Prostate gland (tissue), 2 donors: ENCODE measurements around the gene C19orf85. TPM values are rescaled to one million over a fixed set of nuclear protein-coding genes. Genes with fewer than 3 reads are reported as not detected.

ENCODE experiments used
- DNase-seq: peaks from one replicate; pipeline ENCODE4 v3.0.0-alpha.2; 2019; ENCODE audit warnings: low spot score
- H3K27ac ChIP-seq, 2 donors: fragments of 200-600 bp; sonication (generic); 2 replicates each; pipeline ENCODE4 v1.5.1; 2017 to 2019
- H3K27me3 ChIP-seq: fragments of 200-600 bp; sonication (generic); replicated peaks from 2 replicates; pipeline ENCODE4 v1.5.1; 2019; ENCODE audit not compliant: insufficient read depth
- H3K36me3 ChIP-seq, 2 donors: fragments of 200-600 bp; sonication (generic); 1 replicate in 1 of 2; 2 replicates in 1 of 2; pipeline versions ENCODE4 v1.5.1 to v1.8.1; 2017 to 2019
- H3K4me1 ChIP-seq: fragments of 200-600 bp; sonication (generic); replicated peaks from 2 replicates; pipeline ENCODE4 v1.5.1; 2019
- H3K4me3 ChIP-seq, 2 donors: fragments of 200-600 bp; sonication (generic); 2 replicates each; pipeline ENCODE4 v1.5.1; 2017 to 2019
- H3K9me3 ChIP-seq: fragments of 200-600 bp; sonication (generic); 2 replicates; pipeline ENCODE4 v1.5.1; 2017
- POLR2A ChIP-seq: fragments of 450-650 bp; IDR thresholded peaks from one replicate; pipeline ENCODE4 v1.6.1; 2016; ENCODE audit warnings: antibody characterized with exemption, mild to moderate bottlenecking
- POLR2AphosphoS5 ChIP-seq: sonication (generic); formaldehyde crosslinking; IDR thresholded peaks from one replicate; pipeline ENCODE4 v1.6.1; 2017; ENCODE audit warnings: antibody characterized with exemption
- WGBS: methylation state at CpG from one replicate; pipeline ENCODE4 v1.1.5; 2018; 5-methylcytosine and 5-hydroxymethylcytosine counted together
- intact Hi-C: fragments of 100-400 bp; cut with DNase I; formaldehyde crosslinking; loops from one replicate; pipeline ENCODE4 v1.14.2; 2022
- total RNA-seq, 2 donors: library from RNA; depleted of rRNA; stranded (reverse); fragments of >200 nt; gene quantifications; one replicate each; pipeline ENCODE4 v1.1.0, GENCODE V29; 2016
- TF ChIP-seq, protein P1 (sequence below), 4 experiments: fragments of 200-600 bp in 2 of 4; fragments of 450-650 bp in 2 of 4; sonication (generic) in 2 of 4; IDR thresholded peaks; 1 replicate in 3 of 4; 2 replicates in 1 of 4; pipeline ENCODE4 v1.5.1; 2016 to 2019; ENCODE audit warnings: antibody characterized with exemption in 4 of 4, mild to moderate bottlenecking in 2 of 4, moderate library complexity in 2 of 4

Gene C19orf85
- total RNA-seq, 2 donors from 2014 or later = not detected

GRCh38 chr19:55465460-55466240 is 1.1 kb upstream of the C19orf85 start:
- Histone ChIP-seq H3K4me3 (no peak overlapping the region), H3K4me1 (no peaks in the 10 kb centered on the region), H3K9me3 (no peaks in the 10 kb centered on the region), H3K36me3 (no peaks in the 10 kb centered on the region), H3K27me3 (no peaks in the 10 kb centered on the region), H3K27ac (no peak overlapping the region)
- DNase-seq = no peak
- TF ChIP-seq, protein P1, sequence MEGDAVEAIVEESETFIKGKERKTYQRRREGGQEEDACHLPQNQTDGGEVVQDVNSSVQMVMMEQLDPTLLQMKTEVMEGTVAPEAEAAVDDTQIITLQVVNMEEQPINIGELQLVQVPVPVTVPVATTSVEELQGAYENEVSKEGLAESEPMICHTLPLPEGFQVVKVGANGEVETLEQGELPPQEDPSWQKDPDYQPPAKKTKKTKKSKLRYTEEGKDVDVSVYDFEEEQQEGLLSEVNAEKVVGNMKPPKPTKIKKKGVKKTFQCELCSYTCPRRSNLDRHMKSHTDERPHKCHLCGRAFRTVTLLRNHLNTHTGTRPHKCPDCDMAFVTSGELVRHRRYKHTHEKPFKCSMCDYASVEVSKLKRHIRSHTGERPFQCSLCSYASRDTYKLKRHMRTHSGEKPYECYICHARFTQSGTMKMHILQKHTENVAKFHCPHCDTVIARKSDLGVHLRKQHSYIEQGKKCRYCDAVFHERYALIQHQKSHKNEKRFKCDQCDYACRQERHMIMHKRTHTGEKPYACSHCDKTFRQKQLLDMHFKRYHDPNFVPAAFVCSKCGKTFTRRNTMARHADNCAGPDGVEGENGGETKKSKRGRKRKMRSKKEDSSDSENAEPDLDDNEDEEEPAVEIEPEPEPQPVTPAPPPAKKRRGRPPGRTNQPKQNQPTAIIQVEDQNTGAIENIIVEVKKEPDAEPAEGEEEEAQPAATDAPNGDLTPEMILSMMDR (IDR thresholded peaks at IDR 0.05) = no peak
- TF ChIP-seq POLR2AphosphoS5 (no peak), POLR2A (no peak)
- intact Hi-C loops = loop anchor here (2.0 kb wide), 1 partner anchor 39 kb away; no protein-coding TSS in a partner anchor
- 81% methylated on average over 11 of the region's 11 CpGs for WGBS

DNA sequence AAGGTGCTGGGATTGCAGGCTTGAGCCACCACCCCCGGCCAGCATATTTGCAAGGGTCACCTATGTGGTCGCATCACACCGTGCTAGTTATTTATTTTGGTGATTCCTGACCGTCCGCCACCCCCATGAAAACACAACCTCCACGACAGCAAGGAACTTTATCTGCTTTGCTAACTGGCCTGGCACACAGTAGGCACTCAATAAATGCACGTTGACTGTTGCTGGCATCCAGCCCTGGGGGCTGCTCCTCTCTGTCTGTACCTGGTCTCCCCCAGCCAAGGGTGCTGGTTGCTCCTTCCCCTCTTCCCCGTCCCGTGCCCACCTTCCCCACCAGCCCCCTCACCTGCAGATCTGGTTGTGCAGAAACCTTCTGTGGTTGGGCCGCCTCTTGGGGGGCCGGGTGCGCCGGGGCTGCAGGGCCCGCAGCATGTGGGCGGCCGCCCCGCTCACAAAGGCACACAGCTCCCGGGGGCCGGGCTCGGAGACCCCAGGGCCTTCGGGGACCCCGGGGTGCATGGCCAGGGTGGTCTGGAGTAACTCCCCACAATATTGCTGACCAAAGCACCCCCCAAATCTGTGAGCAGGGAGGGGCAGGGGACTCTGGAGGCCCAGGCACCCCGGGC is 401 bp downstream of the C19orf85 start:
- H3K36me3 ChIP-seq = no peaks in the 10 kb centered on the region
- TF ChIP-seq, protein P1 (IDR thresholded peaks at IDR 0.05) = no peak
- no peak for TF ChIP-seq POLR2A
- TF ChIP-seq POLR2AphosphoS5 = no peak
- no peaks in the 10 kb centered on the region for H3K9me3 ChIP-seq
- WGBS = 68% methylated on average over 23 of the region's 23 CpGs
- no peak overlapping the region for H3K4me3 ChIP-seq
- intact Hi-C loops = no loop called here
- H3K27me3 ChIP-seq = no peaks in the 10 kb centered on the region
- H3K4me1 ChIP-seq = no peaks in the 10 kb centered on the region
- no peak overlapping the region for H3K27ac ChIP-seq
- DNase-seq = no peak

- whole genome bisulfite sequencing = 71% methylated on average over 15 of the region's 15 CpGs
- DNase-seq = no peak
- intact Hi-C loops = no loop called here
- H3K4me1 ChIP-seq = no peaks in the 10 kb centered on the region
- no peak overlapping the region for H3K27ac ChIP-seq
- no peak overlapping the region for H3K4me3 ChIP-seq
- H3K27me3 ChIP-seq = no peaks in the 10 kb centered on the region
- H3K9me3 ChIP-seq = no peaks in the 10 kb centered on the region
- no peaks in the 10 kb centered on the region for H3K36me3 ChIP-seq
- TF ChIP-seq, protein P1 (IDR thresholded peaks at IDR 0.05) = no peak
- no peak for TF ChIP-seq POLR2A
- TF ChIP-seq POLR2AphosphoS5 = no peak
These were observed 944 bp downstream of the C19orf85 start for GRCh38 chr19:55463583-55464031.

DNA sequence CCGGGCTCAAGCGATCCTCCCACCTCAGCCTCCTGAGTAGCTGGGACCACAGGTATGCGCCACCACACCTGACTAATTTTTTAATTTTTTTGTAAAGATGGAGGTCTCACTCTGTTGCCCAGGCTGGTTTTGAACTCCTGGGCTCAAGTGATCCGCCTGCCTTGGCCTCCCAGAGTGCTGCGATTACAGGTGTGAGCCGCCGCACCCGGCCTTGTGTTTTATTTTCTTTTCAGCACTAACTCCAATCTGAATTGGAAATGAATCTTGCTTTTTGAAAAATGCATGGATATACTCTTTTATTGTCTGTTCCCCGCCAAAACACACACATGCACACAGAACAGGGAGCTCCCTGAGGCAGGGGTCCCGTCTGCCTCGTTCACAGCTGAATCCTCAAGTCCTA is 1.8 kb downstream of the C19orf85 start:
- Histone ChIP-seq H3K4me1 (no peaks in the 10 kb centered on the region), H3K4me3 (no peak overlapping the region), H3K9me3 (no peaks in the 10 kb centered on the region), H3K27me3 (no peaks in the 10 kb centered on the region), H3K27ac (no peak overlapping the region), H3K36me3 (no peaks in the 10 kb centered on the region)
- intact Hi-C loops = no loop called here
- TF ChIP-seq POLR2A (no peak), POLR2AphosphoS5 (no peak)
- TF ChIP-seq, protein P1 (IDR thresholded peaks at IDR 0.05) = no peak
- DNase-seq = no peak
- WGBS = 77% methylated on average over 11 of the region's 11 CpGs
